Measurements from ENCODE around the gene AURKAIP1. TPM values are rescaled to one million over a fixed set of nuclear protein-coding genes. Genes with fewer than 3 reads are reported as not detected.

Gene AURKAIP1
- total and polyA plus RNA-seq, 2 of the 13 experiments (the other 11 are each of a cell fraction or from before 2014, with no cell fraction given), result 69.5 to 175 TPM

- H3K9me3 ChIP-seq (ENCODE audit: low read length), result no peaks in the 10 kb centered on the region
- H3K36me3 ChIP-seq (replicated peaks in 1 of 2; ENCODE audit: control insufficient read depth in 1 of 2, insufficient read depth in 2 of 2, low read length in 2 of 2), result no peaks in the 10 kb centered on the region
- ATAC-seq (no peak), FAIRE-seq (no peak), DNase-seq (ENCODE audit: low spot score) (no peak)
- 63% methylated on average over 7 of the region's 26 CpGs for WGBS (ENCODE audit: low lambda C conversion rate)
- intact Hi-C loops (cut with micrococcal nuclease; ENCODE audit: unreplicated experiment) (no loop called here), in situ Hi-C loops (cut with HindIII; ENCODE audit: extremely low pct_ligation_motif_present, low pct_unique_long_range_greater_than_20kb) (no loop called here)
- ChIA-PET CTCF (ENCODE audit: low intra/inter-chr PET ratio, low total read pairs) (no interaction called here), POLR2A (interaction anchor here (1.4 to 4.0 kb wide), 4 partner anchors 9 to 43 kb away, joined by 7 to 38 read pairs (median 16); partner anchors contain the start of genes AURKAIP1, CCNL2 and DVL1)
- peak overlapping the region; percentile 80 for H3K9ac ChIP-seq (ENCODE audit: insufficient read depth, low read depth, low read length)
- H3K4me1 ChIP-seq (ENCODE audit: insufficient read depth, low read length), result peaks cover 60% of the 10 kb centered on the region
- no peaks in the 10 kb centered on the region for H4K20me1 ChIP-seq (ENCODE audit: insufficient read depth, low read length)
- TF ChIP-seq ZFX (CRISPR knock-in tag; IDR thresholded peaks at IDR 0.05; ENCODE audit: low read depth) (peak; percentile 42; the same call in 1 of the 2 replicates), ZNF558 (CRISPR knock-in tag; IDR thresholded peaks at IDR 0.05; ENCODE audit: borderline replicate concordance) (no peak), HNRNPL (IDR thresholded peaks at IDR 0.05; ENCODE audit: low read depth, low read length) (0 out of 2 replicates have a peak, but pooled peaks have one; percentile 63), ZNF484 (CRISPR knock-in tag; IDR thresholded peaks at IDR 0.05; ENCODE audit: borderline replicate concordance, low read depth) (no peak), ZNF687 (CRISPR knock-in tag; IDR thresholded peaks at IDR 0.05) (peak; percentile 43), NR2F6 (IDR thresholded peaks at IDR 0.05) (no peak), NR2F6 (CRISPR knock-in tag; IDR thresholded peaks at IDR 0.05) (peak; percentile 36; the same call in 1 of the 2 replicates), TBX2 (CRISPR knock-in tag; IDR thresholded peaks at IDR 0.05; ENCODE audit: borderline replicate concordance) (peak; percentile 31; the same call in 1 of the 2 replicates), AKAP8 (CRISPR knock-in tag; IDR thresholded peaks at IDR 0.05) (peak; percentile 56; the same call in 1 of the 2 replicates), ZBTB38 (CRISPR knock-in tag; IDR thresholded peaks at IDR 0.05) (0 out of 2 replicates have a peak, but pooled peaks have one; percentile 35), ZNF768 (CRISPR knock-in tag; IDR thresholded peaks at IDR 0.05) (0 out of 2 replicates have a peak, but pooled peaks have one; percentile 10), HIVEP1 (CRISPR knock-in tag; IDR thresholded peaks at IDR 0.05) (no peak), AGO1 (IDR thresholded peaks at IDR 0.05; ENCODE audit: low read depth, low read length, poor library complexity, severe bottlenecking) (peak; percentile 91), AGO2 (optimal IDR thresholded peaks at IDR 0.05; ENCODE audit: low read depth, low read length) (peak; percentile 77), ZNF598 (CRISPR knock-in tag; IDR thresholded peaks at IDR 0.05; ENCODE audit: borderline replicate concordance) (0 out of 2 replicates have a peak, but pooled peaks have one; percentile 8), RBFOX2 (IDR thresholded peaks at IDR 0.05; ENCODE audit: low read depth, low read length) (peak; percentile 59)
- BruUV-seq (replicated peaks), result no TSS peak
- H3K27ac ChIP-seq (ENCODE audit: extremely low read length, insufficient read depth, low read length), result no peak overlapping the region
- no peaks in the 10 kb centered on the region for H3K27me3 ChIP-seq (ENCODE audit: control insufficient read depth in 1 of 2, insufficient read depth in 2 of 2, low read length in 2 of 2)
- H3K4me2 ChIP-seq (ENCODE audit: low read depth, low read length), result peak overlapping the region; percentile 92
- peaks cover 4% of the 10 kb centered on the region for H3K79me2 ChIP-seq (ENCODE audit: insufficient read depth, low read length)
- no peak overlapping the region for H2AFZ ChIP-seq (ENCODE audit: low read length)
- H3K4me3 ChIP-seq (replicated peaks in 1 of 3; ENCODE audit: insufficient read depth in 1 of 3, low read depth in 2 of 3, low read length in 3 of 3), result peak overlapping the region; percentile 69 to 74 (median 71); a peak in 5 of 6 replicates
These were observed 18.1 kb downstream of the AURKAIP1 start for GRCh38 chr1:1356796-1357401.
